SK-N-SH (cell line): ENCODE results near the gene NTN5. TPM values are rescaled to one million over a fixed set of nuclear protein-coding genes. Genes with fewer than 3 reads are reported as not detected.
A peak's percentile ranks its signal among the peaks of the same experiment; 100 is the strongest.

Experiments
- CTCF ChIA-PET: fragments of 300-600, 350-600 bp; formaldehyde crosslinking; extraction: SDS; loops from one replicate; lab custom pipeline; 2021; lab: Yijun Ruan, JAX
- POLR2A ChIA-PET: fragments of 350-600 bp; sonication (Branson Sonifier 250); formaldehyde crosslinking; extraction: SDS; loops from one replicate; lab custom pipeline; 2020; ENCODE audit warnings: antibody characterized with exemption, inconsistent platforms; lab: Yijun Ruan, JAX
- DNase-seq: peaks from one replicate; pipeline ENCODE4 v3.0.0; 2012
- H2AFZ ChIP-seq: fragments of 200-600 bp; sonication (generic); 2 replicates; pipeline ENCODE4 v1.8.1; 2016; ENCODE audit warnings: antibody characterized with exemption, mild to moderate bottlenecking, low read depth
- H3F3A ChIP-seq: fragments of 200-600 bp; sonication (generic); replicated peaks from 2 replicates; pipeline ENCODE3; 2016; ENCODE audit warnings: antibody characterized with exemption, mild to moderate bottlenecking; ENCODE audit not compliant: insufficient read depth
- H3K27ac ChIP-seq, 2 experiments: fragments of 200-500 bp in 1 of 2; fragments of 200-600 bp in 1 of 2; sonication (Bioruptor generic) in 1 of 2; sonication (generic), shearing (Covaris generic) in 1 of 2; 2 replicates each; pipeline versions ENCODE4 v1.5.1 to v1.6.1; 2014 to 2016; ENCODE audit warnings: low read depth in 2 of 2, inconsistent platforms in 1 of 2, low read length in 1 of 2, mild to moderate bottlenecking in 1 of 2, mixed read lengths in 1 of 2
- H3K27me3 ChIP-seq: fragments of 200-600 bp; sonication (generic), shearing (Covaris generic); 2 replicates; pipeline ENCODE4 v1.6.1; 2016; ENCODE audit warnings: mixed run types; ENCODE audit not compliant: insufficient read depth
- H3K36me3 ChIP-seq, 2 experiments: fragments of 200-500 bp in 1 of 2; fragments of 200-600 bp in 1 of 2; sonication (Bioruptor generic) in 1 of 2; sonication (generic) in 1 of 2; replicated peaks in 1 of 2; 2 replicates each; pipeline versions ENCODE3 to v1.5.1; 2014 to 2016; ENCODE audit warnings: low read length in 1 of 2, mild to moderate bottlenecking in 1 of 2; ENCODE audit not compliant: insufficient read depth in 2 of 2, control insufficient read depth in 1 of 2
- H3K4me1 ChIP-seq, 2 experiments: fragments of 200-500 bp in 1 of 2; fragments of 200-600 bp in 1 of 2; sonication (Bioruptor generic) in 1 of 2; sonication (generic), shearing (Covaris generic) in 1 of 2; 2 replicates each; pipeline versions ENCODE4 v1.5.1 to v1.6.1; 2014 to 2016; ENCODE audit warnings: low read depth in 1 of 2, low read length in 1 of 2, mixed run types in 1 of 2; ENCODE audit not compliant: insufficient read depth in 2 of 2, control insufficient read depth in 1 of 2
- H3K4me2 ChIP-seq: fragments of 200-600 bp; sonication (generic), shearing (Covaris generic); 2 replicates; pipeline ENCODE4 v1.6.1; 2017; ENCODE audit warnings: mixed run types
- H3K4me3 ChIP-seq, 2 experiments: fragments of 200-500 bp in 1 of 2; fragments of 200-600 bp in 1 of 2; sonication (Bioruptor generic) in 1 of 2; sonication (generic), shearing (Covaris generic) in 1 of 2; 2 replicates each; pipeline versions ENCODE4 v1.5.1 to v1.8.1; 2014 to 2016; ENCODE audit warnings: low read depth in 2 of 2, inconsistent platforms in 1 of 2, low read length in 1 of 2, mild to moderate bottlenecking in 1 of 2, mixed read lengths in 1 of 2, moderate library complexity in 1 of 2
- H3K79me2 ChIP-seq: fragments of 200-600 bp; sonication (generic); 2 replicates; pipeline ENCODE4 v1.8.1; 2017; ENCODE audit warnings: mild to moderate bottlenecking; ENCODE audit not compliant: insufficient read depth
- H3K9ac ChIP-seq: fragments of 200-600 bp; sonication (generic); 2 replicates; pipeline ENCODE4 v1.6.1; 2017; ENCODE audit warnings: mixed run types
- H3K9me2 ChIP-seq: fragments of 200-600 bp; sonication (generic); 2 replicates; pipeline ENCODE4 v1.6.1; 2017; ENCODE audit warnings: mixed run types
- H3K9me3 ChIP-seq: fragments of 200-600 bp; sonication (generic); 2 replicates; pipeline ENCODE4 v1.6.1; 2017; ENCODE audit warnings: mixed run types, mild to moderate bottlenecking, moderate library complexity
- H4K20me1 ChIP-seq: fragments of 200-600 bp; sonication (generic); 2 replicates; pipeline ENCODE4 v1.6.1; 2017; ENCODE audit warnings: mild to moderate bottlenecking, mixed run types; ENCODE audit not compliant: insufficient read depth
- CHD2 ChIP-seq: fragments of 150-350 bp; IDR thresholded peaks from 2 replicates; pipeline ENCODE4 v1.6.1; 2018; ENCODE audit warnings: low read length; ENCODE audit not compliant: partially characterized antibody
- ELF1 ChIP-seq: IDR thresholded peaks from 2 replicates; pipeline ENCODE4 v1.4.0; 2012
- GABPA ChIP-seq: IDR thresholded peaks from 2 replicates; pipeline ENCODE4 v1.4.0; 2012; ENCODE audit warnings: low read depth, mild to moderate bottlenecking
- GATA2 ChIP-seq: sonication (generic); formaldehyde crosslinking; IDR thresholded peaks from 2 replicates; pipeline ENCODE4 v1.5.0; 2020; ENCODE audit warnings: mild to moderate bottlenecking, missing genetic modification reagents
- MEF2A ChIP-seq: IDR thresholded peaks from 2 replicates; pipeline ENCODE4 v1.4.0; 2012; ENCODE audit warnings: low read depth, borderline replicate concordance
- RCOR1 ChIP-seq: fragments of 150-350 bp; IDR thresholded peaks from 2 replicates; pipeline ENCODE4 v1.6.1; 2017; ENCODE audit warnings: antibody characterized with exemption, low read length
- RFX5 ChIP-seq: IDR thresholded peaks from 2 replicates; pipeline ENCODE4 v1.6.1; 2012; ENCODE audit warnings: mild to moderate bottlenecking, improper control_type of control experiment, low read length
- RXRA ChIP-seq: IDR thresholded peaks from 2 replicates; pipeline ENCODE4 v1.4.0; 2012; ENCODE audit warnings: low read depth, mild to moderate bottlenecking, borderline replicate concordance
- TEAD4 ChIP-seq: IDR thresholded peaks from 2 replicates; pipeline ENCODE4 v1.4.0; 2012; ENCODE audit warnings: mild to moderate bottlenecking, borderline replicate concordance; ENCODE audit not compliant: insufficient read depth
- WGBS: methylation state at CpG from one replicate; pipeline ENCODE4 v1.1.6; 2017; ENCODE audit warnings: low lambda C conversion rate; 5-methylcytosine and 5-hydroxymethylcytosine counted together
- polyA plus RNA-seq, 3 experiments: library from polyadenylated mRNA; depleted of rRNA; stranded (reverse); fragments of >200 nt; gene quantifications; 2 replicates each; pipeline ENCODE4 v1.2.3, GENCODE V29; 2012
- TF ChIP-seq, protein P1 (sequence below): fragments of 200-600 bp; sonication (generic); IDR thresholded peaks from 2 replicates; pipeline ENCODE4 v1.6.1; 2017; ENCODE audit warnings: antibody characterized with exemption, mild to moderate bottlenecking, moderate library complexity
- TF ChIP-seq, protein P2 (sequence below): fragments of 150-350 bp; IDR thresholded peaks from 2 replicates; pipeline ENCODE4 v1.6.1; 2017; ENCODE audit warnings: antibody characterized with exemption, low read length, low read depth, borderline replicate concordance
- TF ChIP-seq, protein P3 (sequence below): fragments of 150-350 bp; IDR thresholded peaks from 2 replicates; pipeline ENCODE4 v1.6.1; 2016; ENCODE audit warnings: mild to moderate bottlenecking, low read depth, low read length

The NTN5 gene
- polyA plus RNA-seq, 1 of the 3 experiments (the other 2 are of a cell fraction): 0.74 TPM

DNA sequence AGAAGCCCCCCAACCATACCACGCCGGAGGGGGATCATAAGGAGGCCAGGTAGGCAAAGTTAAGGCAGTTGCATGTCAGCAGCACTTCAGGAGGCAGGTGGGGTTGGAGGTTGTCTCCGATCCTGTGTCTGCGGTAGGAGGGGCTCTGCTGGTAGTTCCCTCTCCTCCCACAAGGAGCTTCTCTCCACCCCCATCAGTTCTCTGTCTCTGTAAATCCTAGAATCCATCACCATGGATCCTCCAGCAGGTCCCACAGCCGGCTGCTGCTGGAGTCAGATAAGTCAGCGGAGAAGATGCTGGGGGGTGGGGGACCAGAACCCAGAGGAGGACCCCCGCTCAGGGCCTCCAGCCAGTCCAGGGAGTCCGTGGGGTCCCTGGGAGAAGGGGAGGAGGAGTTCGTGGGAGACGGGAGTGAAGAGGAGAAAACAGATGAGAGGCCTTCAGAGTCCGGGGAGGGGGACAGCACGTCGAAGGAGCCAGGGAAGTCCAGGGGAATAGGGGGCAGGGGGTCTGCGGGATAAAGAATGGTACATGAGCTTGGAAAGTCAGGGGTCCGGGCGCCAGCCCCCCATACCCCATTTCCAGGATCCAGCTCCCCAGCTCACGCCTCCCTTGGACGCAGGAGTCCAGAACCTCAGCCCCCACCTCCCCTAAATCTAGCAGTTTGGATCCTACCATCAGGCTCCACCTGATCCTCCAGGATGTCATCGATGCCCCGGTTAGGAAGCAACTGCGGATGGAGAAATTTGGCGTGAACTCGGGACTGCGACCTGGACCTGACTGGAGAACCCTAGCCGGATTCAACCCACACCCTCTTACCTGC, 40.4 kb upstream of the NTN5 start:
- Histone ChIP-seq H3K9ac (peak overlapping the region; percentile 80), H3K27ac (peak overlapping the region in 1 of 2 experiments; percentile 66; a peak in 1 of 4 replicates), H3K36me3 (no peaks in the 10 kb centered on the region), H3K79me2 (peaks cover 17% of the 10 kb centered on the region), H4K20me1 (no peaks in the 10 kb centered on the region), H3F3A (peaks cover 4% of the 10 kb centered on the region), H3K27me3 (no peaks in the 10 kb centered on the region), H3K9me2 (no peaks in the 10 kb centered on the region), H3K4me3 (peak overlapping the region; percentile 75 to 100), H3K9me3 (no peaks in the 10 kb centered on the region), H2AFZ (peak overlapping the region; percentile 97), H3K4me2 (peak overlapping the region; percentile 98), H3K4me1 (peaks cover 8 to 30% of the 10 kb centered on the region in 2 experiments; a peak in 2 of 4 replicates)
- DNase-seq: peak; percentile 59
- CTCF ChIA-PET: interaction anchor here (0.7 to 4.5 kb wide), 8 partner anchors 9 to 129 kb away, joined by 3 to 30 read pairs (median 6); partner anchors contain the start of genes CA11 and HSD17B14
- no peak for TF ChIP-seq MEF2A
- TF ChIP-seq GATA2 (CRISPR knock-in tag): no peak
- TF ChIP-seq, protein P1, sequence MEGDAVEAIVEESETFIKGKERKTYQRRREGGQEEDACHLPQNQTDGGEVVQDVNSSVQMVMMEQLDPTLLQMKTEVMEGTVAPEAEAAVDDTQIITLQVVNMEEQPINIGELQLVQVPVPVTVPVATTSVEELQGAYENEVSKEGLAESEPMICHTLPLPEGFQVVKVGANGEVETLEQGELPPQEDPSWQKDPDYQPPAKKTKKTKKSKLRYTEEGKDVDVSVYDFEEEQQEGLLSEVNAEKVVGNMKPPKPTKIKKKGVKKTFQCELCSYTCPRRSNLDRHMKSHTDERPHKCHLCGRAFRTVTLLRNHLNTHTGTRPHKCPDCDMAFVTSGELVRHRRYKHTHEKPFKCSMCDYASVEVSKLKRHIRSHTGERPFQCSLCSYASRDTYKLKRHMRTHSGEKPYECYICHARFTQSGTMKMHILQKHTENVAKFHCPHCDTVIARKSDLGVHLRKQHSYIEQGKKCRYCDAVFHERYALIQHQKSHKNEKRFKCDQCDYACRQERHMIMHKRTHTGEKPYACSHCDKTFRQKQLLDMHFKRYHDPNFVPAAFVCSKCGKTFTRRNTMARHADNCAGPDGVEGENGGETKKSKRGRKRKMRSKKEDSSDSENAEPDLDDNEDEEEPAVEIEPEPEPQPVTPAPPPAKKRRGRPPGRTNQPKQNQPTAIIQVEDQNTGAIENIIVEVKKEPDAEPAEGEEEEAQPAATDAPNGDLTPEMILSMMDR: peak; percentile 30
- TF ChIP-seq RXRA: no peak
- no peak for TF ChIP-seq RCOR1
- 0 out of 2 replicates have a peak, but pooled peaks have one; percentile 4 for TF ChIP-seq GABPA
- TF ChIP-seq, protein P2, sequence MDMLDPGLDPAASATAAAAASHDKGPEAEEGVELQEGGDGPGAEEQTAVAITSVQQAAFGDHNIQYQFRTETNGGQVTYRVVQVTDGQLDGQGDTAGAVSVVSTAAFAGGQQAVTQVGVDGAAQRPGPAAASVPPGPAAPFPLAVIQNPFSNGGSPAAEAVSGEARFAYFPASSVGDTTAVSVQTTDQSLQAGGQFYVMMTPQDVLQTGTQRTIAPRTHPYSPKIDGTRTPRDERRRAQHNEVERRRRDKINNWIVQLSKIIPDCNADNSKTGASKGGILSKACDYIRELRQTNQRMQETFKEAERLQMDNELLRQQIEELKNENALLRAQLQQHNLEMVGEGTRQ: no peak
- TF ChIP-seq, protein P3, sequence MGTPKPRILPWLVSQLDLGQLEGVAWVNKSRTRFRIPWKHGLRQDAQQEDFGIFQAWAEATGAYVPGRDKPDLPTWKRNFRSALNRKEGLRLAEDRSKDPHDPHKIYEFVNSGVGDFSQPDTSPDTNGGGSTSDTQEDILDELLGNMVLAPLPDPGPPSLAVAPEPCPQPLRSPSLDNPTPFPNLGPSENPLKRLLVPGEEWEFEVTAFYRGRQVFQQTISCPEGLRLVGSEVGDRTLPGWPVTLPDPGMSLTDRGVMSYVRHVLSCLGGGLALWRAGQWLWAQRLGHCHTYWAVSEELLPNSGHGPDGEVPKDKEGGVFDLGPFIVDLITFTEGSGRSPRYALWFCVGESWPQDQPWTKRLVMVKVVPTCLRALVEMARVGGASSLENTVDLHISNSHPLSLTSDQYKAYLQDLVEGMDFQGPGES: no peak
- TF ChIP-seq CHD2: no peak
- no peak for TF ChIP-seq RFX5
- TF ChIP-seq TEAD4: no peak
- TF ChIP-seq ELF1: no peak
- POLR2A ChIA-PET: interaction anchor here (0.8 to 1.0 kb wide), 2 partner anchors 25 to 1999 kb away, joined by 3 to 4 read pairs; no protein-coding TSS in a partner anchor
- 28% methylated on average over 19 of the region's 25 CpGs for WGBS
